HG03460 (cell line): ENCODE measurements around the gene ZDHHC9.

ENCODE experiments used
- ATAC-seq: cut with Tn5 transposase; IDR thresholded peaks from one replicate; pipeline ENCODE4 v1.9.1; 2021; ENCODE audit not compliant: unreplicated experiment

ZDHHC9 gene

GRCh38 chrX:129787336-129788055, 56.2 kb downstream of the ZDHHC9 start:
- ATAC-seq: no peak

GRCh38 chrX:129786210-129786651, 57.5 kb downstream of the ZDHHC9 start:
- peak; percentile 69 for ATAC-seq

DNA sequence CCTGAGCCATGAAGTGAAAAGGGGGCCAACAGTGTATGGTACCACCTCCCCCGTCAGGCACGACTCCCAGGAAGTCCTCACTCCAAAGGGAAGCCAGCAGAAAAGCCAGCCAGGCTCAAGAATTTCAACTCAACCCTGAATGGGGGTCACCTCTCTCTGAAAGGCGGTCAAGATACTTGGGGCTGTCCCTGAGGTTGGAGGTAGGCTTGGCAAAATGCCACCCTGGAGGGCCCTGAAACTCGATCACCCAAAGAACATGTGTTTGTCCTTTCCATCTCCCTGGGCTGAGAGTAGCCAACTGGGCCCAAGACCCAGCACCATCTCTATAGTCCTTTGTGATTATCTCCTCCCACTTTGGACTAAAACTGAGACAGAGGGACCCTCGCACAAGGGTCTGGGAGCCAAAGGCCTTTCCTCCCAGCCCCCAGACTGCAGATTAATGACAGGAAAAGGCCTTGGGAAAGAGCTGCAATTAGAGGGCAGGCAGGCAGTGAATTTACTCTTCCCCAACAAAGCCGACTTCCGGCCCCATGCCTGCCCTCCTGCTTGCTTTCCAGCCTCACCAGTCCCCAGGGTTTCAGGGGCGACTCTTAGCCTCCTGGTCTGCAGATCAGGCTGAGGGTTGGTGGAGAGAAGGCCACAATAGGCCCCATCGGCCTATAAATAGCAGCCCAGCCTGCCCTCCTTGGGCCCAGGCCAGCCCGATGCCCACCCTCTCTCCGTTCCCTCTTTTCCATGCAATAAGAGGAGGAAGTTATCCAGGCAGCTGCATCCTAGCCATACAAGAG, 58.3 kb downstream of the ZDHHC9 start:
- no peak for ATAC-seq

GRCh38 chrX:129784371-129784770, 59.3 kb downstream of the ZDHHC9 start:
- no peak for ATAC-seq

GRCh38 chrX:129783291-129783713, 60.4 kb downstream of the ZDHHC9 start:
- ATAC-seq: no peak

DNA sequence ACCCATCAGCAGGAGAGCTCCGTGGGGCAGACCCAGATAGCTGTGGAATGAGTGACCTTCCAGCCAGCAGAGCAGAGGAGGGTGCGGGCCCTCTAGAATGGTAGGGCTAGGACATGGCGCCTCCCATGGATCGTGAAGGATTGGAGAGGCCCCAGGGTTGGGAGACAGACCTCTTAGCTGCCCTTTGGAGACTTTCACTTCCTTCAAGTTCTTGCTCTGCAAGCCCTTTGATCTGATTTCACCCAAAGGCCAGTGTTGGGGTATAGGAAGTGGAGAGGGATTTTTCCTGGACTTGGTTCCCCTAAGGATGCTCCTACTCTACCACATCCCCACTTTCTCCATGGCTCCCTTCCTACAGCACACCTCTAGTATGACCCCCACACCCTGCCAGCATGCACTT, 61.0 kb downstream of the ZDHHC9 start:
- ATAC-seq: no peak

DNA sequence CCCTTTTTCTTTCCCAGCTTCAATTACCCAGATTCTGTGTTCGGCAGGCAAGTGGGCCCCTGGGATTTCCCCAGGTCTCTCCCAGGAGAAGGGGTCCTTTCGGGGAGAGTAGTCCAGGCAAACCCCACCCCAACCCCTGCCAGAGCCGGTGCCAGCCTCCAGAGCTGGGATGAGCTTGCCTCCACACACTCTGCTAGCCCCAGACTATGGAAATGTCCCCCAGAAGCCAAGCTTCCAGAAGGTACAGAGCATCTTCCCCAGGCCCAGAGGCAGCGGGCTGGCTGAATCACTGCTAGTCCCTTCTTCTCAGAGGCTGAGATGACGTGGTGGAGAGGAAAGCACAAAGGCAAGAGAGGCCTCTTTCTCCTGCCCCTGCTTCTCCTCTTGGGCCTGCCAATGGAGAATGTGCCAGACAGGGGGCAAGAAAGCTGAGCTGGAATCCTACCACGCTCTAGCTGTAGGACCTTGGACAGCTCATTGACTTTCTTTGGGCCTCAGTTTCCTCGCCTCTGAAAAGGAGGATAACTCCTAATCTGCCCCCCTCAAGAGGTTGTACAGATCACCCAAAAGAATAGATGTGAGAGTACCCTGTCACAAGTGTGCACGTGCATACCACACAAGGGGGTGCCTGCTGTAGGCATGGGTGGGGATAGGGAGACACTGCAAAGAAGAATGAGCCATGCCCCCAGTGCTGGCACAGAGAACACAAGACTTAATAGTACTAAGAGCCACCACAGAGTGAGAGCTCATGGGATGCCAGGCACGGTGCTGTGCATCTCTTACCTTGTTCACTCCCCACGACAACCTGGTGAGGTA, 61.8 kb downstream of the ZDHHC9 start:
- ATAC-seq: no peak

DNA sequence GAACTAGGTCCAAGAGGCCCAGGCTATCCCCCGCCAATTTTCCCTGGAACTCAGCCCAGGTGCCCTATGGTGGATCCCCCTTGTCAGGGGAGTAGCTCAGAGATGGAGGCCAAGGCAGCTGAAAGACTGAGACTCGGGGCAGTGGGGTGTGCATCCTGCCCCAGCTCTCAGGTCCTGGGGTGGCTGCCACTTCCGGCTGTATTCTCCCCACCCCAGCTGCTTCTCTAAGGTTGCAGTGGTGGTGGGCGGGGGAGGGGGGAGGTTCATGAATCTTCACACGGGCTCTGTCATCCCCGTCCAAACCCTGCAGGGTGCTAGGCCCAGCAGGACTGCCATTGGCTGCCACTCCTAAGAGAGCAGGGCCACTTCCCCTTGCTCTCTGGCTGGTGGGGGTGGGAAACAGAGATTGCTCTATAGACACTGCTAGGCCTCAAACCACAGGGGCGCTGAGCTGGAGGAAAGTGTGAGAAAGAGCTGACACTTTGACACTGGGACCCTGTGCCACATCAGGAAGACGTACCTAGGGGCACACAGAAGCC, 62.5 kb downstream of the ZDHHC9 start:
- ATAC-seq: peak; percentile 60

- no peak for ATAC-seq
Observed at GRCh38 chrX:129780441-129781105, 63.1 kb downstream of the ZDHHC9 start.

DNA sequence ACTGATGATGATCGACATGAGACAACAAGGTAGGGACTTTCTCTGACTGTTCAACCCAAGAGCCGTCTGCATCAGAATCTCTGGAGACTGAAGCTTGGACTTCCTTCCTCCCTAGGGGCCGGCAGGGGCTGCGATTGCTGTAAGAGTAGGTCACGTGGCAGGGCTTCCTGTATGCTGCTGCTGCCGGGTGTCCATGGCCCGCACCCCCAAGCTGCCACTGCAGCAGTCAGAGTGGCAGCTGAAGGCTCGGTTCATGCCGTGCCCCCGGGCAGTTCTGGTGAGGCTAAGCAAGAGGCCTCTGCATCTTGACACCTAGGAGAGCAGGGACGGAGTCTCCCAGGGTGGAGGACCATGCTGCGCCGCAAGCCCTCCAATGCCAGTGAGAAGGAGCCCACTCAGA, 63.9 kb downstream of the ZDHHC9 start, which contains the start of gene SASH3:
SASH3 (plus strand) TSS at position 203 of the 400 bp plus-strand sequence; CDS start at position 352, 149 bp downstream.
- ATAC-seq: peak; percentile 30

DNA sequence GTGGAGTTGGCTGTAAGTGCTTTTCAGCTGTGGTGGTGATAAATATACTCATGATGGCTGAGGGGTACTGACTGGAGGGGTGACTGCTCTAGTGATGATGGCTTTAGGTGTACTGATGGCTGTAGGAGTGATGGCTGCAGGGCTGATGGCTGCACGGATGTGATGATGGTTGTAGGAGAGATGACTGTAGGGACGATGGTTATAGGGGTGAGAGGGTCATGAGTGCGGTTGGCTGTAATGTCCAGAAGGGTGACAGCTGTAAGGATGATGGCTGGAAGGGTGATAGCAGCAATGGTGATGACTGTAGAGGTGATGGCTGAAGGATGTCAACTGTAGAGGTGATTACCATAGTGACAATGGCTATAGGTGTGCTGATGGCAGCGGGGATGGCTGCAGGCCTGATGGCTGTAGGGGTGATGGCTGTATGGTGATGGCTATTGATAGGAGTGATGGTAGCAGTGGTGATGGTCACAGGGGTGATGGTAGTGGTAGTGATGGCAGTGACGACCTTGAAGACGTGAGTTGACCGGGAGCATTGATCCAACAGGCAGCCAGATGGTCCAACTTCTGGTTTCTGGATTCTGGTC, 64.5 kb downstream of the ZDHHC9 start:
- ATAC-seq: no peak

- ATAC-seq: peak; percentile 22
Observed at GRCh38 chrX:129777218-129778030, 66.3 kb downstream of the ZDHHC9 start.

DNA sequence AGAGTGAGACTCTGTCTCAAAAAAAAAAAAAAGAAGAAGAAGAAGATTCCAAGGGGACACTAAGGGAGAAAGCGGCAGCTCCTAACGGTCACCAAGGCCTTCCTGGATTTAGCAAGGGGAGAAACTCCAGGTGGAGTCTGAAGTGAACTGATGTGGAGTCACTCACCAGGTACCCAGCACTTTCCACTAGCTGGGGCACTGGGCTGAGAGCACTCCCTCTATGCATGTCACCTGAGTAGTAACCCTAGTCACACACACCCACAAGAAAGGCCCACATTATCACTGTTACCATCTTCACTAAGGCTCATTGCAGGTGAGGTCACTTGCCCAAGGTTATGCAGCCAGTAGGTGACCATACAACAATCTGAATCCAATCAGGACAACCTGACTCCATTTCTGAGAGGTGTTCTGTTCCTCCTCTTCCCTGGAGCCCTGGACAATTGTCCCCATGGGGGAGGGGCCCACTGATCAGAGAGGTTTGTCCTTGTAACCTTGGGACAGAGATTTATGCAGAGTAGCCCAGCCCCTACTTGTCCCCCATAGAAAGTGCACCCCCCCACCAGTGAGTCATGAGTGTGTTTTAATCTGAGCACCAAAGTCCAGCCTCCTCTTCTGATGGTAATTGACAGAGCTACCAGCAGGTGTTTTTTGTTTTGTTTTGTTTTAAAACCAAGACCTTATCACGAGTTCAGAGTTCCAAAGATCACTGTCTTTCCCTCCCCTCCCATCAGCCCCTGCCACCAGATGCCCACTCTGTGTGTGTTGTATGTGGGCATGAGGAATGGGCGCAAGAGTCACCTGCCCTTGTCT, 69.8 kb downstream of the ZDHHC9 start:
- ATAC-seq: no peak

DNA sequence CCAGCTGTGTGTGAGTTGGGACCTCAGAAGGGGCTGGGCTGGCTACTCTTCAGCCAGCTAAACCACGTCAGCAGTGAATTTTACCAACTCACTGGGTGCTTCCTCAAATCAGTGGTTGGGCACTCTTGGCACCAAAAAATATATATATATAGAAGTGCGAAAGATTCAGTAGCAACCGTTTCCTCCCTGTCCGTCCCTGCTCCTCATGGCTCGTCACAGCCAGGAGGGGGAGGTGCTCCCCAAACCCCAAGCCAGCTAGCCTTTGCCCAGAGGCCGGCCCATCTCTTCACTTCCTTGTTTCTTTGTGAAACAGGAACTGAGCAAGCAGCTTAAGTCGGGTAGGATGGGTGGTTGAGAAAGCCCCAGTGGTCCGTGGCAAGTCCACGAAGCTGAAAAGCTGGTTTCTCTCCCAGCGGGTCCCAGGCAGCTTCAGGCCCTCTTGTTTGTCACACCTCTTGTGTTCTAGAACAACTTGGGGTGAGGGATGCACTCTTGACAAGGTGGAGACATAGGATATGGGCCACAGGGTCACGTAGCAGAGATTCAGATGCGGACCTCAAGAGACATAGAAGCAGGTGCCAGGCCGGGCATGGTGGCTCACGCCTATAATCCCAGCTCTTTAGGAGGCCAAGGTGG, 70.8 kb downstream of the ZDHHC9 start:
- ATAC-seq: peak; percentile 57

- ATAC-seq: no peak
Observed at GRCh38 chrX:129771266-129771995, 72.3 kb downstream of the ZDHHC9 start.

DNA sequence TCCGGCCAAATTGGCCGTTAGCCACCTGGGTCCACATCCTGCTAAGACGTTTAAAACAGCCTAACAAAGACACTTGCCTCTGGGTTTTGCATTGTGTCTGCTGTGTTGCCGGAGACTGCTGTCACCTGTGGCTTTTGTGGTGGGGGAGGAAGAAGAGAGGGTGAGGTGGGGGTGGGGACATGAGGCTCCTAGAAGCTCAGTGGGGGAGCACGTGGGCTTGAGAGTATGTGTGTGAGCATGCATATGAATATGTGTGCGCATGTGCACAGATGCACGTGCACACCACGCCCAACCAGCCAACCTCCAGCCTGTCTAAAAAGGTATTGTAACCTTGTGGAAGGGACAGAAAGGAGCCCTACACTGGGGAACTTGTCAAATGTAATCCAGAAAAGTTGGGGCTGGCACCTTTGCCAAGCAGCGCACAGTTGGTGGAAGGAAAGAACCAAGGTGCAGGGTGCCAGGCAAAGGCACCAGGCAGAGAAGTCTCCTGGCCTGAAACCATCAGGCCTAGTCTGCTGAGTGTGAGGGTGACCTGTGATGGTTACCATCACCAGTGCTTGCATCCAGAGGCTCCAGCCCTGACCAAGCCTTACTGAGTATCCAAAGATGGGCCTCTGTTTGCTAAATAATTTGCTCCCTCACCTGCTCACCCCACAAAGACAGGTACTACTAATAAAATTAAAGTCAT, 74.1 kb downstream of the ZDHHC9 start:
- ATAC-seq: peak; percentile 46
